Right ventricle myocardium inferior (tissue), 1 donor: ENCODE measurements around the gene C2orf76. TPM values are rescaled to one million over a fixed set of nuclear protein-coding genes. Genes with fewer than 3 reads are reported as not detected.

Experiments used
- ATAC-seq: fragments of 200-7000 bp; cut with Tn5 transposase; one replicate; pipeline ENCODE4 v1.9.1; 2020; ENCODE audit warnings: mild to moderate bottlenecking, moderate library complexity
- DNase-seq: peaks from one replicate; pipeline ENCODE4 v3.0.0; 2021; ENCODE audit errors: missing footprints
- intact Hi-C: fragments of 100-400 bp; cut with DNase I; formaldehyde crosslinking; loops from one replicate; pipeline ENCODE4 v1.11.0; 2022
- total RNA-seq: library from RNA; stranded (reverse); fragmentation: NEBNext Ultra II Directional; extraction: Animal tissue kit (Norgen Biotek cat#: 25700); gene quantifications from one replicate; pipeline ENCODE4 v1.2.1, GENCODE V29; 2021
- donor health status: DM: no; HTN: yes; CAD: no; lungs with severe emphysema.

C2orf76 gene
- total RNA-seq, 1 donor from 2014 or later: 6.8 TPM

DNA sequence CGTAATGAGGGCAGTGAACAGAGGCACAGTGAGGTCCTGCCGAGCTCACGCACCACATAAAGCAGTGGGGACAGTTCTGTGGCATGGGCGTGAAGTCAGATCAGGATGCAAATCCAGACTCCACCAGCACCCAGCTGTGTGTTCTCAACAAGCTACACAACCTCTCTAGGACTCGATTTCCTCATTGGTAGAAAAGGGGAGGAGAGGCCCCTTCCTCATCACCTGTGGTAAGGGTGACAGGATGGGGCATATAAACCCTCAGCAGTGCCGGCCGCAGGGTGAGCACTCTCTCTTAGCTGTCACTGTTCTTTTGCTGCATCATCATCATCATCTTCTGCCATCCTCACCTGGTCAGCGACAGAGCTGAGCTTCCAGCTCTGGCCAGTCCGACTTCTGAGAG lies 54.8 kb downstream of the C2orf76 start:
- DNase-seq (no peak), ATAC-seq (no peak)
- intact Hi-C loops: loop anchor here (5.0 to 10.0 kb wide), 2 partner anchors 53 to 90 kb away; partner anchors contain the start of genes C2orf76, DBI and STEAP3

DNA sequence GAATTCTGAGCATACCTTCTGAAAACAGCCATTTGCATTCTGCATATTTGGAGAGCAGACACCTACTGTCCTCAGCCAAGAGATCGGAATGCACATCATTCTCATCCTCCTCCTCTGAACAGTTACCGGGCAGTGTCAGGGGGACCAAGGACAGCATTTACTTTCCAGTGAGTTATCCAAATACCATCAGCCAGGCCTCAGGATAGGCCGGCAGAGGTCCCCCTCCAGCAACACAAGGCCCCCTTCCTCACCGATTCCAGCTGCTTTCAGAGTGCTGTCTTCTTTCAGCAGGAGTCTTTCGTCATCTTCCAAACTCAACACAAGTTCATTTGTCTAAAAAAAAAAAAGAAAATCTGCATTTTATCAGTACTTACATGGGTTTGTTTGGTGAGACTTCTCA lies 55.3 kb downstream of the C2orf76 start:
- DNase-seq (no peak), ATAC-seq (no peak)
- intact Hi-C loops: loop anchor here (5.0 to 10.0 kb wide), 2 partner anchors 53 to 89 kb away; partner anchors contain the start of genes C2orf76, DBI and STEAP3

DNA sequence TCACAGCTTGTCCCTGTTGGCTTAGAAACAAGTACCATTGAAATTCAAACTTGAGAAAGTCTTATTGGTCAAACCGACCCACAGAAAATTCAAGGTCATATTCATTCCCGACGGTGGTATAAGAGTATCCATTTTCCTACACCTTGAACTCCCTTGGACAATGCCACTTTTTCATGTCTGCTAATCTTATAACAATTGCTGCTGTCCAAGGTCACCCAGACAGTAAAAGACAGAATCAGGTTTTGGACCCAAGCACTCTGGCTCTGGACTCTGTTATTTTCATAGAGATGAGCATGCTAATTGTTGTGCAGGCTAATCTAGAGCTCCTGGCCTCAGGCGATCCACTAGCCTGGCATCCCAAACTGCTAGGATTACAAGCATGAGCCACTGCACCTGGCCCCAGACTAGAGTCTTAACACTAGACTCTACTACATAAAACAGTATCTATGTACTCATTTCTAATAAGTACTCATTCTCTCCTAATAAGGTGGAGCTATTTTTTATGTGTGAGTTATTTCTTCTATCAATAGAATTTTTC lies 57.8 kb downstream of the C2orf76 start:
- intact Hi-C loops: no loop called here
- no peak for DNase-seq
- ATAC-seq: no peak

DNA sequence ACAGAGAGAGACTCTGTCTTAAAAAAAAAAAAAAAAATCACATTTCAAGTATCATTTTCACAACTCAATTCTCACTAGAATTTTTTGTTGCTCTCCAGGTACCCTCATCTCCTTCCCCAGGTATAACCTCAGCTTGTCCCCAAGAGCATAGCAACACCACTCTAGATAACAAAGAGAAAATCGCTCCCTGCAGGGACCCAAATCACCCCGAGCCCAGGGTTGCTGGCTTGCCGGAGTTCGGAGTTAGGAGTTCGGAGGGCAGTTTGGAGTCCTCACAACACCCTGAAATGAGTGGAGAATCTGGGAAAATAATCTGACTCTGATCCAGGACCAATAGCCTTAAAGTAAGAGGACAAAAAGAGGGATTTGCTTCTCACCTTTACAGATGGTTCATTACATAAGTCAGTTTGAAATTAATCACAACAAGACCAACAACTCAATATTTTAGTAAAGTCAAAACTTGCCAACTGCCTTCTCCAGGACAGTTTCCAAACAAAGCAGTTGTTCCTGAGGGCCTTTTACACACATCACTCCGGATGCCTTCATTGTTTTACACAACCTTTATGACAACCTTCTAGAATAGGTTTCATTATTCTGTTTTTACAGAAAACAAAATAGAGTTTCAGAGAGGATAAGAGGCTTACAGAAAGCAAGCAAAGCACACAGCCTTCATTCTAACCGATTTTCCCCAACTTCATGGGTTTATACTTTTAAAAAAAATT lies 59.1 kb downstream of the C2orf76 start:
- no peak for DNase-seq
- intact Hi-C loops: no loop called here
- no peak for ATAC-seq

DNA sequence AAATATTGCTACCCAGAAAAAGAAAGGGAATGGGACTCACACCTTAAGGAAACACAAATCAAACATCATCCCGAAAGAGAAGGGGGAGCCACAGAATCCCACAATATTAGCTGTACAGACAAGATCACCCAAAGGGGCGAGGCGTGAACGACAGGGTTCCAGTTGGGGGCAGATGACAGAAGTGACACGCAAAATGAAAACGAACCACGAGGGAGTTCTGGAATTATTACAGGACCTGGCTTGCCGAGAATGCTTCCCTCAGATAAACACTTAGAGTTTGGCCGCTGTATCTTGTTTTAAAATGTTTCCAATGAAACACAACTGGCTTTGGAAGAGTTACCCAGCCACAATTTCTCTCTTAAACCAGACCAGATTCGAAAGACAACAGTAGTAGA lies 60.4 kb downstream of the C2orf76 start:
- intact Hi-C loops: no loop called here
- DNase-seq (no peak), ATAC-seq (peak; percentile 58)

DNA sequence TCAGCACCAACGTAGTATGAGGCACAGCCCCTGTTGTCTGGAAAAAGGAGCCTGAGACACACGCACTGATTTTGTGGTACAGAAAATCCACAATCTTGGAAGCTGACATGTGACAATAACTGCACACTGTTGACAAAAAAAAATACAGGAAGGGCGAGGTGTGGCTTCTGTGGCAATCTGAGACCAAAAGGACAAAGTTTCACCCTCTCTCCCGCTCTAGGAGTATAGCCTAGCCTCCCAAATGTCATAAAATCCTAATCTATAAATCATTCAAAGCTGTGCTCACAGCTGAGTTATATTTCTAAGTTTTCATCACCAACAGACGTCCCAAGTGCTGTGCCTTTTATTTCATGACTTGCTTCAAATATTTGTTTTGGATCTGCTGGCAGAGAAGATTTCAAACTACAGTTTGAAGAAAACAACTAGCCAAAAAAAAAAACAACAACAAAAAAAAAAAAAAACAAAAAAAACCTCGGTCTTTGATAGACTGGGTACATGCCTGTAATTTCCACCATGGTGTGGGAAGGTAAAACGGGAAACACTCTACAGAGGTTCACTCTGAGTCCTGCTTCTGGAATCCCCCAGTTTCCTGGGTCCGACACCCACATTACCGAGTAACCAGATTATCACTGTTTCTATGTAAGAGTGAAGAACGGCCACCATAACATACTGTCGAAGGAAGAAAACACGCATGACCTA lies 61.0 kb downstream of the C2orf76 start:
- ATAC-seq (peak; percentile 49), DNase-seq (no peak)

DNA sequence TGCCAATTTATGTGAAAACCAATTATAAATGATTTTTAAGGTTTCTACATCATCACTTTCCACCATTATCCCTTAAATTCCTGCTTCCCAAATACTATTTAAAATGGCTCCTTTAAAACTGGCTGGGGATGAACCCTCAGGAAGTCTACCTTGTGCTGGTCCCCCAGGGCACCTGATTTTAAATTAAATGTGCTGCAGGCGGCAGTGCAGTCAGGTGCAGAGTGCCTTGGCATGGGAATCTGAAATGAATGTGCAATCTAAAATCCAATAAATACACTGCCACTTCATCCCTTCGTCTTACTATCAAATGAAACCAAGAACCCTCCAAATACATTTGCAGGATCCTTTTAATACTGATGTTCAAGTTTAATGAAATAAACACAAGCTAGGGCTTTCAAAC lies 61.8 kb downstream of the C2orf76 start:
- DNase-seq: no peak
- intact Hi-C loops: no loop called here
- no peak for ATAC-seq

More for the DNA sequence above, 61.0 kb downstream of the C2orf76 start:
- intact Hi-C loops: no loop called here

DNA sequence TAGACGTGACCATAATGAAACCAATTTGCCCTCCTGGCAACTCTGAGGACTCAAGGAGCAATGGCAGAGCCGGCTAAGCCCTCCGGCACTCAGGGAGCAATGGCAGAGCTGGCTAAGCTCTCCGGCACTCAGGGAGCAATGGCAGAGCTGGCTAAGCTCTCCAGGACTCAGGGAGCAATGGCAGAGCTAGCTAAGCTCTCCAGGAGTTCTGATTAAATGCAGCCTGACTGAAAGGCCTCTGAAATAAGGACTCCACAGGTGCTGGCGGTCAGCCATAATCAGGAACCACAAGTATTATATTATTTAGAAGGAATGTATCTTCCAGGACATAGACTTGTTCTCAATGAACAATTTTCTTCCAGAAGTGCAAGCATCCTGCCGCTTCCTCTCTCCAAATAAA lies 65.2 kb downstream of the C2orf76 start:
- intact Hi-C loops: no loop called here

DNA sequence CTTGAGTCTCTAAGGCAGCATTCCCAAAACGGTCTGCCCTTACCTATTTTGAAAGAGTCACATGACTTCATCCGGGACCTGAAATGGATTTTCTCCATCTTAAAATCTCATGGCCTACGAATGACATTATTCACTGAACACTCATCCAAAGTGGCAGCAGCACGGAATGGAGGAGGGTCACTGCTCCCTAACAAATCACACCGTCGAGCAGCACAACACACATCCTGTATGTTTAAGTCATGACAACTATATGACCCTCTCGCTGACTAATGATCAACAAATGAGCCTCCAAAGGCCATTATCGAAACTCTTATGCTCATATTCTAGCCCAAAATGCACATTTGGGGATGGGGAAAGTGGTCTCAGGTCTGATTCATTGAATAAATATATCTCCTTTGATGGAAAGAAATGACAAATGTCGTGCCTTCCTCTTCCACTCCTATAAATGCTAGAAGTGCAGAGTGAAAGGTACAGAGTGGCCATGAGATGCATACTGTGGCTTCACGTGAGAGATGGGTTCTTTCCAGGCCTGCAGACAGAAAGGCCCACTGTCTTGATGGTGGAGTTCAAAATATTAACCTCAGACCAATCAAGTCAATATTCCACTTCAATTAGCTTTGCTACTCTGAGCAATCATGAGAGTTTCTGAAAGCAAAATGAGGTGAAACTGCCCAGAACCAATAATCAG lies 70.8 kb downstream of the C2orf76 start:
- intact Hi-C loops: no loop called here
- no peak for ATAC-seq
- DNase-seq: no peak

More for the DNA sequence above, 65.2 kb downstream of the C2orf76 start:
- DNase-seq (peak; percentile 27), ATAC-seq (no peak)

DNA sequence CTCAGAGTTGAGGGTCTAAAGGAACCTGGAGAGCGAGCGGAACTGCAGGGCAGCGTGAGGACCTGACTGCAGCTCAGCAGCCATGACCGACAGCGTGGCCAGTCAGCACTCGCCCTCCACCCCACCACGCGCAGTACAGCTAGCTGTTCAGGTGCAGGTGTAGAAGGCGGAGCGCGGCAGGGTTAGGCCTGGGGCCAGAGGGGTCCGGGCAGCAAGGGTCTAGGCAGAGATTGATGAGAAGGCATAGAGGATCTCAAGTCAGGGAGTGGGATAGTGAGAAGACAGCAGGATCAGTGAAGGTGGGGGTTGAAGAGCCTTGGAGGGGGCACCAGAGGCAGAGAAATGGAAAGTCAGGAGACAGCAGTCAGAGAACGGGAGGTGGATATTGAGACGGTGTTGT lies 72.0 kb downstream of the C2orf76 start:
- DNase-seq (no peak), ATAC-seq (no peak)
- intact Hi-C loops: loop anchor here (5.0 kb wide), 3 partner anchors 72 to 412 kb away; partner anchors contain the start of gene STEAP3

DNA sequence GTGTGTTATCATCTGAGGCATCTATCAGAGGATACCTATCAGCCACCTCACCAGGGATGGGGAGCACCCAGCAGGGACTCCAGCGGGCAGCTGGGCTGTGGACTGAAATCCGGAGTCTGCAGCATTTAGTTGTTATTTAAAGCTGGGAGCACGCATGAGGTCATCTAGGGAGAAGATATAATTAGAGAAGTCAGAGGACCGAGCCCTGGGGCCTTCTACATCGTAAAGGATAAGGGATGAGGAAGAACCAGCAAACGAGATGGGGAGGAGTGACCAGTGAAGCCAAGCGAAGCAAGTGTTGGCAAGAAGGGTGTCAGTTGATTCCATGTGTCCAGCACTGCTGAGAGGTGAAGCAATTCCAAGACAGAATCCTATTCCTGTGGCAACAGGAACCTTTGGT lies 72.7 kb downstream of the C2orf76 start:
- ATAC-seq (peak; percentile 38), DNase-seq (no peak)
- intact Hi-C loops: loop anchor here (5.0 kb wide), 3 partner anchors 72 to 412 kb away; partner anchors contain the start of gene STEAP3

DNA sequence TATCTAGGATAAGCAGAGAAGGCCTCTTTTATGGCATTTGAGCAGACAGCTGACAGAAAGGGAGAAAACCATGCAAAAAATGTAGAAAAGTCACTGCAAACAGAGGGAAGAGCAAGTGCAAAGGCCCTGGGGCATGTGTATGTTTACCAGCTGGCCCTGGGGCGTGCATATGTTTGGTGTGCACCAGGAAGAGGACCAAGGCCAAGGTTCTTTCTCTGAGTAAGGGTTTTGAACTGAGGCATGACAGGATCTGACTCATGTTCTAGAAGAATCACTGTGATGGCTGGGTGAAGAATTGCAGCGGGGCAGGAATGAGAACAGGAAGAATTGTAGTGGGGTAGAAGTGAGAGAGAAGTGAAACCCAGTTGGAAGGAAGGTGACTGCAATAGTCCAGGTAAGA lies 73.4 kb downstream of the C2orf76 start:
- intact Hi-C loops: loop anchor here (5.0 kb wide), 3 partner anchors 71 to 411 kb away; partner anchors contain the start of gene STEAP3
- no peak for ATAC-seq
- no peak for DNase-seq

DNA sequence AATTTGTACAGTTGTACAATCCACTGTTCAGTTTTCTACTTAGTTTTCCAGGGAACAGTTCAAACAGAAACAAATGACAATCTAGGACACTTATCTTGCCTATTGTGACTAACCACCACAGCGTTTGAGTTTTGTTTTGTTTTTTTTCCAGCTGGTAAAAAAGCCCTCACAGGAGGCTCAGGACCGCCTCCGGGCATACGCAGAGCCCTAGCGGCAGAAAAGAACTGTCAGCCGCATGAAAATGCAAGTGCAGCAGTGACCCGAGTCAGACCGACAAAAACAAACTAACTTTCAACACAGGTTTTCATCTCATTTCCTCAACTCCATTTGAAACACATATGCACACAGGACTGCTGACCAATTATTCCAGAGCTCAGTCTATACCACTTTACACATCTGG lies 74.4 kb downstream of the C2orf76 start:
- ATAC-seq (no peak), DNase-seq (no peak)
- intact Hi-C loops: loop anchor here (5.0 kb wide), 3 partner anchors 70 to 410 kb away; partner anchors contain the start of gene STEAP3

DNA sequence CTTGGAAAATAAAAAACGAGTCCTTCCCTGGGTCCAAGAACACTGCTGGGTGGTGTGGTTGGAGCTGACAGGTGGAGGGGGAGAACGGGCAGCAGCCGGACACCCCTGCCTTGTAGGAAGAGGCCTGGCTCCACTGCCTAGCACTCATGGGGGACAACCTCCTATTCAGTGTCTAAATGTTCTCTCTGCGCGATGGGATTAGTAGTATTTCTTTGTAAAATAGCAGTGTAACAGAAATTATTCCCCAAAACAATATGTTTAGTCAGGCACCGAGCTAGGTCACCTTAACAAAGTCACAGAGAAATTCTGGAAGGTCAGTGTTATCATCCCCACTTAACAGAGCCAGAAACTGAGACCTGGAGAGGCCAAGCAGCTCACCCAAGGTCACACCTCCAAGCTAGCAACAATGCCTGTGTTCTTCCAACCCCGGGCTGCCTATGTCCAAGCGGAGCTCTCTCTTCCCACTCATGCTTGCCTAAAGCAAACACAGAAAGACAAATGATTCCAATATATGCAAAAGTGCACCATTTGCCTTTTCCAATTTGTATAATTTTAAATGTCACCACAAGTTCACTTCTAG lies 75.0 kb downstream of the C2orf76 start:
- DNase-seq (no peak), ATAC-seq (no peak)
- intact Hi-C loops: loop anchor here (5.0 kb wide), 3 partner anchors 69 to 409 kb away; partner anchors contain the start of gene STEAP3

DNA sequence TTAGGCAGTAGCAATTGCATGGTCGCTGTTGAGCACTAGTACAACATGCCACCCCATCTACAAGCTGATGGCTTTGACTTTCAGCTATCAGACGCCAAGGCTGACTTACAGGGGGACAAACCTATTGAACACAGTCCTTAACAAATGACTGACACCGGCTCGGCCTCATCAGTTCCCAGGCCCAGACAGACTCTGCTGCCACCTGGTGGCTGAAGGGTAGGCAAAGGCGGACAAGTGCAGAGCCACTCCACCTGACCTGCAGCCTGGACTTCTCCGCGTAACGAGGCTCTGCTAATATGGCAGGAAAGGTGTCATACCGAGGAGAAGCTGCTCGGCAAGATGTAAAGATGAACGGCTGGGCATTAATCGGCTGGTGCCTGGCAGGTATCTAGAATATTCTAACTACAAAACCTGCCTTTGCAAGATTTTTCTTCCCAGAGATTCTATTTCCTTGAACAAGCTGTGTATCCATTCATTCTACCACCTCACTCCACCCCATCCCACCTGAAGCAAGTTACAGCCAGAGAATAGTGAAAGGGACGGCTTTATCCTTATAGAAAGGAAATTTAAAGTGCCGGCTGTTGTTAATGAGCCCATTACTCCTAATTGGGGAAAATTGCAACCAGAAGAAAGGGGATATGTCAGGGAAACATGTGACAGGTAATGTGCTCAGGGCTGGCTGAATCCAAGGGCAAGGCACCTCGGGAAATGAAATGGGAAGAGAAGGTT lies 75.6 kb downstream of the C2orf76 start:
- peak; percentile 86 for DNase-seq
- intact Hi-C loops: loop anchor here (5.0 kb wide), 3 partner anchors 69 to 409 kb away; partner anchors contain the start of gene STEAP3
- peak; percentile 80 for ATAC-seq

DNA sequence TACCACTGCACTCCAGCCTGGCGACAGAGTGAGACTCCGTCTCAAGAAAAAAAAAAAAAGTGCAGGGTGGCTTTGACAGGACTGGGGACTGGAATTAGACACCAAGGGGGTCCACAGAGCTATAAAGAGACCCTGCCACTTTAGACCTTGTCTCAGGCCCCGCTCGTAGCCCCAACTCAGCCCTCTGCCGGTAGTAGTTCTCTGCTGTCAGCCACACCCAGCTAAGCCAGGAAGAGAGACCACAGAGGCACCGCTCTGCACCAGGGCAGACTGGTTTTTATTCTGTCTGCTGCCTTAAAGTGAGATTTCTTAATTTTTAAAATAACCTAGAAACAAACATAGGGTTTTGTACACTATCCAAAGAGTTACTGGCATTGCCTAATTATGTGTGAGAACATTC lies 77.0 kb downstream of the C2orf76 start:
- intact Hi-C loops: loop anchor here (5.0 kb wide), 3 partner anchors 67 to 407 kb away; partner anchors contain the start of gene STEAP3
- DNase-seq (no peak), ATAC-seq (no peak)

DNA sequence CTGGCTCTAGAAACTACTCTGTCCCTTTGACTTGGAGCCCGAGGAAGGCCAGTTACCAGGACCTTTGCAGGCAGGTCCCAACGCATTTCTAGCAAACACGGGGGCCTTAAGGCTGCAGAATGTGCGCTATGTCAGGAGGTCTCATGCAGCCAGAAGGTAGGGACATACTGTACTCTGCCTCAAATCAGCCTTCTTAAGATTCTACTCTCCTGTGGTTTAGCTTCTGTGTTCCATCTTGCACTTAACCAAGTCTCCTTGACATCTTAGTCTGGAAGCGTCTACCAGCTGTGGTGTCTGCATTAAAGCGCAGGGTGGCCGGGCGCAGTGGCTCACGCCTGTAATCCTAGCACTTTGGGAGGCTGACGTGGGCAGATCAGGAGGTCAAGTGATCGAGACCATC lies 77.5 kb downstream of the C2orf76 start:
- peak; percentile 61 for ATAC-seq
- intact Hi-C loops: no loop called here
- no peak for DNase-seq

DNA sequence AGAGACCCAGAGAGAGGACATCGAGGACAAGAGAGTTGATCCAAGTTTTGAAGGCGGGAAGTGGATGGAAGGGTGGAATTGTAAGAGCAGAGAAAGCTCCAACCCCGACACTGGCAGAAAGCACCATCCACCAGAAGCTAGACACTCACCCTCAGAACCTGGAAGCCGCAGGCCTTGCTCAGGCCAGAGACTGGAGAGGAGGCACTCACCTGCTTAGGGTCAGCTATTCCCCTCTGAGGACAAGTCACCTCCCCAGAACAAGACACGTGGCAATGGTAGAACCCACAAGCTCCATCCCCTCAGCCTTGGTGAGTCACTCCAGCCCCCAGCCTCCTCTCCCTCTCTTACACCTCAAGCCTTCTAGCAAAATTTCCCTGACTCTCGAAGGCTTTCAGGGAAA lies 78.1 kb downstream of the C2orf76 start:
- intact Hi-C loops: no loop called here
- ATAC-seq: no peak
- DNase-seq: peak; percentile 42
